Chondrocyte (in vitro differentiated cells): ENCODE measurements around the gene NPAS3. TPM values are rescaled to one million over a fixed set of nuclear protein-coding genes. Genes with fewer than 3 reads are reported as not detected.

Experiments
- DNase-seq: peaks from one replicate; pipeline ENCODE4 v3.0.0; 2021; ENCODE audit warnings: mixed read lengths, low spot score
- H3K27ac Mint-ChIP-seq: one replicate; pipeline ENCODE4 v1.8.0; 2021; ENCODE audit warnings: mild to moderate bottlenecking, moderate library complexity, mixed read lengths; ENCODE audit not compliant: unreplicated experiment
- H3K27me3 Mint-ChIP-seq: 2 replicates; pipeline ENCODE4 v1.8.0; 2021; ENCODE audit warnings: low read depth, mixed read lengths
- H3K36me3 Mint-ChIP-seq: 2 replicates; pipeline ENCODE4 v1.8.0; 2021; ENCODE audit warnings: low read depth, mixed read lengths
- H3K4me1 Mint-ChIP-seq: 2 replicates; pipeline ENCODE4 v1.8.0; 2021; ENCODE audit warnings: low read depth, mild to moderate bottlenecking, mixed read lengths
- H3K4me3 Mint-ChIP-seq: one replicate; pipeline ENCODE4 v1.8.0; 2021; ENCODE audit warnings: mild to moderate bottlenecking, moderate library complexity, mixed read lengths; ENCODE audit not compliant: unreplicated experiment
- H3K9me3 Mint-ChIP-seq: 2 replicates; pipeline ENCODE4 v1.8.0; 2021; ENCODE audit warnings: low read depth, mixed read lengths
- CTCF ChIP-seq: fragments of 200-600 bp; sonication (generic); IDR thresholded peaks from 2 replicates; pipeline ENCODE4 v1.5.0; 2021; ENCODE audit warnings: antibody characterized with exemption, mild to moderate bottlenecking, moderate library complexity
- total RNA-seq: library from RNA; stranded (reverse); gene quantifications from 3 replicates; pipeline ENCODE4 v1.2.1, GENCODE V29; 2021

The NPAS3 gene
- total RNA-seq, 1 donor from 2014 or later: 2.6 TPM

GRCh38 chr14:33584697-33585096 lies 646.0 kb downstream of the NPAS3 start:
- no peak for DNase-seq
- H3K4me1 Mint-ChIP-seq: no peaks in the 10 kb centered on the region
- TF ChIP-seq CTCF: no peak
- H3K27me3 Mint-ChIP-seq: no peaks in the 10 kb centered on the region
- H3K27ac Mint-ChIP-seq: no peak overlapping the region
- H3K36me3 Mint-ChIP-seq: no peaks in the 10 kb centered on the region
- no peaks in the 10 kb centered on the region for H3K9me3 Mint-ChIP-seq
- H3K4me3 Mint-ChIP-seq: no peak overlapping the region

GRCh38 chr14:33586806-33587205 lies 648.1 kb downstream of the NPAS3 start:
- Mint-ChIP-seq H3K27me3 (no peaks in the 10 kb centered on the region), H3K9me3 (no peaks in the 10 kb centered on the region), H3K4me1 (no peaks in the 10 kb centered on the region), H3K27ac (no peak overlapping the region), H3K36me3 (no peaks in the 10 kb centered on the region), H3K4me3 (no peak overlapping the region)
- DNase-seq: no peak
- no peak for TF ChIP-seq CTCF

GRCh38 chr14:33587791-33588190 lies 649.1 kb downstream of the NPAS3 start:
- Mint-ChIP-seq H3K4me3 (no peak overlapping the region), H3K4me1 (peaks cover 5% of the 10 kb centered on the region), H3K9me3 (no peaks in the 10 kb centered on the region), H3K27me3 (no peaks in the 10 kb centered on the region), H3K36me3 (no peaks in the 10 kb centered on the region), H3K27ac (no peak overlapping the region)
- TF ChIP-seq CTCF: no peak
- no peak for DNase-seq

- Mint-ChIP-seq H3K27ac (no peak overlapping the region), H3K4me1 (peaks cover 5% of the 10 kb centered on the region), H3K9me3 (no peaks in the 10 kb centered on the region), H3K4me3 (no peak overlapping the region), H3K36me3 (no peaks in the 10 kb centered on the region), H3K27me3 (no peaks in the 10 kb centered on the region)
- TF ChIP-seq CTCF: no peak
- no peak for DNase-seq
These were observed 650.1 kb downstream of the NPAS3 start for GRCh38 chr14:33588771-33589170.

- Mint-ChIP-seq H3K27me3 (no peaks in the 10 kb centered on the region), H3K27ac (no peak overlapping the region), H3K9me3 (no peaks in the 10 kb centered on the region), H3K4me3 (no peak overlapping the region), H3K4me1 (peaks cover 5% of the 10 kb centered on the region), H3K36me3 (no peaks in the 10 kb centered on the region)
- TF ChIP-seq CTCF: no peak
- no peak for DNase-seq
These were observed 650.7 kb downstream of the NPAS3 start for GRCh38 chr14:33589334-33589733.
